ENCODE results near the gene CRIP2.

Gene CRIP2

GRCh38 chr14:105467249-105467941 lies 7.2 kb upstream of the CRIP2 start:
- H3K4me3 ChIP-seq (ENCODE audit: low read depth, low read length): no peak overlapping the region
- H3K9me3 ChIP-seq (ENCODE audit: control insufficient read depth, insufficient read depth, low read length): no peaks in the 10 kb centered on the region
- H3K36me3 ChIP-seq (ENCODE audit: control insufficient read depth, insufficient read depth, low read length): peaks cover 57% of the 10 kb centered on the region
- H3K27me3 ChIP-seq (ENCODE audit: control insufficient read depth, insufficient read depth, low read length): no peaks in the 10 kb centered on the region
- H3K9ac ChIP-seq (ENCODE audit: low read depth, low read length): no peak overlapping the region
- no peaks in the 10 kb centered on the region for H3K4me1 ChIP-seq (ENCODE audit: control insufficient read depth, insufficient read depth, low read length)

GRCh38 chr14:105467942-105468471 lies 6.6 kb upstream of the CRIP2 start:
- Histone ChIP-seq H3K4me1 (ENCODE audit: control insufficient read depth, insufficient read depth, low read length) (no peaks in the 10 kb centered on the region), H3K9me3 (ENCODE audit: control insufficient read depth, insufficient read depth, low read length) (no peaks in the 10 kb centered on the region), H3K4me3 (ENCODE audit: low read depth, low read length) (no peak overlapping the region), H3K9ac (ENCODE audit: low read depth, low read length) (no peak overlapping the region), H3K27me3 (ENCODE audit: control insufficient read depth, insufficient read depth, low read length) (no peaks in the 10 kb centered on the region), H3K36me3 (ENCODE audit: control insufficient read depth, insufficient read depth, low read length) (peaks cover 55% of the 10 kb centered on the region)

- H3K4me3 ChIP-seq (ENCODE audit: low read depth, low read length): no peak overlapping the region
- H3K4me1 ChIP-seq (ENCODE audit: control insufficient read depth, insufficient read depth, low read length): no peaks in the 10 kb centered on the region
- H3K9me3 ChIP-seq (ENCODE audit: control insufficient read depth, insufficient read depth, low read length): no peaks in the 10 kb centered on the region
- no peaks in the 10 kb centered on the region for H3K27me3 ChIP-seq (ENCODE audit: control insufficient read depth, insufficient read depth, low read length)
- H3K36me3 ChIP-seq (ENCODE audit: control insufficient read depth, insufficient read depth, low read length): peaks cover 48% of the 10 kb centered on the region
- no peak overlapping the region for H3K9ac ChIP-seq (ENCODE audit: low read depth, low read length)
Observed at GRCh38 chr14:105468621-105469241, 5.9 kb upstream of the CRIP2 start.

- Histone ChIP-seq H3K4me3 (ENCODE audit: low read depth, low read length) (no peak overlapping the region), H3K4me1 (ENCODE audit: control insufficient read depth, insufficient read depth, low read length) (no peaks in the 10 kb centered on the region), H3K36me3 (ENCODE audit: control insufficient read depth, insufficient read depth, low read length) (peaks cover 41% of the 10 kb centered on the region), H3K9ac (ENCODE audit: low read depth, low read length) (no peak overlapping the region), H3K9me3 (ENCODE audit: control insufficient read depth, insufficient read depth, low read length) (no peaks in the 10 kb centered on the region), H3K27me3 (ENCODE audit: control insufficient read depth, insufficient read depth, low read length) (no peaks in the 10 kb centered on the region)
Observed at GRCh38 chr14:105469456-105470349, 4.9 kb upstream of the CRIP2 start.

GRCh38 chr14:105470350-105471296 lies 4.0 kb upstream of the CRIP2 start:
- Histone ChIP-seq H3K4me3 (ENCODE audit: low read depth, low read length) (no peak overlapping the region), H3K4me1 (ENCODE audit: control insufficient read depth, insufficient read depth, low read length) (no peaks in the 10 kb centered on the region), H3K27me3 (ENCODE audit: control insufficient read depth, insufficient read depth, low read length) (peaks cover 6% of the 10 kb centered on the region), H3K36me3 (ENCODE audit: control insufficient read depth, insufficient read depth, low read length) (peaks cover 32% of the 10 kb centered on the region), H3K9ac (ENCODE audit: low read depth, low read length) (no peak overlapping the region), H3K9me3 (ENCODE audit: control insufficient read depth, insufficient read depth, low read length) (no peaks in the 10 kb centered on the region)

GRCh38 chr14:105471297-105471821 lies 3.3 kb upstream of the CRIP2 start:
- Histone ChIP-seq H3K9me3 (ENCODE audit: control insufficient read depth, insufficient read depth, low read length) (no peaks in the 10 kb centered on the region), H3K4me1 (ENCODE audit: control insufficient read depth, insufficient read depth, low read length) (no peaks in the 10 kb centered on the region), H3K9ac (ENCODE audit: low read depth, low read length) (no peak overlapping the region), H3K4me3 (ENCODE audit: low read depth, low read length) (no peak overlapping the region), H3K27me3 (ENCODE audit: control insufficient read depth, insufficient read depth, low read length) (peaks cover 13% of the 10 kb centered on the region), H3K36me3 (ENCODE audit: control insufficient read depth, insufficient read depth, low read length) (peaks cover 26% of the 10 kb centered on the region)

GRCh38 chr14:105471823-105472485 lies 2.7 kb upstream of the CRIP2 start:
- Histone ChIP-seq H3K27me3 (ENCODE audit: control insufficient read depth, insufficient read depth, low read length) (peaks cover 19% of the 10 kb centered on the region), H3K9ac (ENCODE audit: low read depth, low read length) (no peak overlapping the region)

GRCh38 chr14:105472486-105472991 lies 2.1 kb upstream of the CRIP2 start:
- Histone ChIP-seq H3K27me3 (ENCODE audit: control insufficient read depth, insufficient read depth, low read length) (peaks cover 24% of the 10 kb centered on the region), H3K9ac (ENCODE audit: low read depth, low read length) (no peak overlapping the region), H3K9me3 (ENCODE audit: control insufficient read depth, insufficient read depth, low read length) (no peaks in the 10 kb centered on the region), H3K36me3 (ENCODE audit: control insufficient read depth, insufficient read depth, low read length) (peaks cover 14% of the 10 kb centered on the region), H3K4me1 (ENCODE audit: control insufficient read depth, insufficient read depth, low read length) (no peaks in the 10 kb centered on the region), H3K4me3 (ENCODE audit: low read depth, low read length) (no peak overlapping the region)

More at GRCh38 chr14:105471823-105472485, 2.7 kb upstream of the CRIP2 start:
- H3K4me1 ChIP-seq (ENCODE audit: control insufficient read depth, insufficient read depth, low read length): no peaks in the 10 kb centered on the region
- H3K36me3 ChIP-seq (ENCODE audit: control insufficient read depth, insufficient read depth, low read length): peaks cover 20% of the 10 kb centered on the region
- no peak overlapping the region for H3K4me3 ChIP-seq (ENCODE audit: low read depth, low read length)
- H3K9me3 ChIP-seq (ENCODE audit: control insufficient read depth, insufficient read depth, low read length): no peaks in the 10 kb centered on the region

- no peaks in the 10 kb centered on the region for H3K9me3 ChIP-seq (ENCODE audit: control insufficient read depth, insufficient read depth, low read length)
- H3K9ac ChIP-seq (ENCODE audit: low read depth, low read length): no peak overlapping the region
- H3K4me3 ChIP-seq (ENCODE audit: low read depth, low read length): no peak overlapping the region
- no peaks in the 10 kb centered on the region for H3K4me1 ChIP-seq (ENCODE audit: control insufficient read depth, insufficient read depth, low read length)
- H3K36me3 ChIP-seq (ENCODE audit: control insufficient read depth, insufficient read depth, low read length): peaks cover 9% of the 10 kb centered on the region
- H3K27me3 ChIP-seq (ENCODE audit: control insufficient read depth, insufficient read depth, low read length): peaks cover 28% of the 10 kb centered on the region
Observed at GRCh38 chr14:105473033-105473676, 1.5 kb upstream of the CRIP2 start.
